Mesenchymal stem cell (in vitro differentiated cells and primary cell): ENCODE data around the gene RNF157.

Experiments
- DNase-seq: peaks from one replicate; pipeline ENCODE4 v3.0.0-alpha.2; 2013
- H2AFZ ChIP-seq: one replicate; pipeline ENCODE4 v1.6.1; 2013; ENCODE audit warnings: low read depth, mild to moderate bottlenecking, control low read depth, inconsistent platforms, low read length, moderate library complexity
- H2AK5ac ChIP-seq: 2 replicates; pipeline ENCODE4 v1.6.1; 2013; ENCODE audit warnings: low read length, moderate library complexity, mild to moderate bottlenecking, inconsistent platforms; ENCODE audit not compliant: severe bottlenecking
- H2BK120ac ChIP-seq: one replicate; pipeline ENCODE4 v1.6.1; 2013; ENCODE audit warnings: low read depth, mild to moderate bottlenecking, inconsistent platforms, low read length, moderate library complexity
- H2BK12ac ChIP-seq, 2 experiments: one replicate each; pipeline ENCODE4 v1.6.1; 2013; ENCODE audit warnings: inconsistent platforms in 2 of 2, low read length in 2 of 2, mild to moderate bottlenecking in 2 of 2, moderate library complexity in 2 of 2, control low read depth in 1 of 2
- H2BK15ac ChIP-seq: one replicate; pipeline ENCODE4 v1.6.1; 2013; ENCODE audit warnings: mild to moderate bottlenecking, low read depth, inconsistent platforms; ENCODE audit not compliant: poor library complexity, severe bottlenecking
- H2BK5ac ChIP-seq: 2 replicates; pipeline ENCODE4 v1.6.1; 2013; ENCODE audit warnings: low read depth, mild to moderate bottlenecking, low read length, control low read depth, inconsistent platforms; ENCODE audit not compliant: poor library complexity, severe bottlenecking
- H3K14ac ChIP-seq, 2 experiments: one replicate each; pipeline ENCODE4 v1.6.1; 2013; ENCODE audit warnings: inconsistent platforms in 2 of 2, low read length in 2 of 2, control low read depth in 1 of 2, mild to moderate bottlenecking in 1 of 2, moderate library complexity in 1 of 2
- H3K18ac ChIP-seq, 2 experiments: one replicate each; pipeline ENCODE4 v1.6.1; 2013; ENCODE audit warnings: inconsistent platforms in 2 of 2, low read length in 2 of 2, control low read depth in 1 of 2, low read depth in 1 of 2, mild to moderate bottlenecking in 1 of 2
- H3K23ac ChIP-seq, 2 experiments: one replicate each; pipeline ENCODE4 v1.6.1; 2013; ENCODE audit warnings: inconsistent platforms in 2 of 2, low read length in 2 of 2, mild to moderate bottlenecking in 2 of 2, moderate library complexity in 2 of 2, control low read depth in 1 of 2
- H3K27ac ChIP-seq: 2 replicates; pipeline ENCODE4 v1.5.1; 2013; ENCODE audit warnings: mild to moderate bottlenecking, moderate library complexity, low read length, control low read depth, inconsistent platforms; ENCODE audit not compliant: poor library complexity, severe bottlenecking
- H3K27me3 ChIP-seq, 2 experiments: 2 replicates each; pipeline versions ENCODE4 v1.6.1 to v1.7.0; 2013; ENCODE audit warnings: low read length in 2 of 2, mild to moderate bottlenecking in 2 of 2, moderate library complexity in 2 of 2, control low read depth in 1 of 2, inconsistent platforms in 1 of 2; ENCODE audit not compliant: control insufficient read depth in 1 of 2, insufficient read depth in 1 of 2
- H3K36me3 ChIP-seq, 2 experiments: 2 replicates each; pipeline versions ENCODE4 v1.6.1 to v1.7.0; 2013; ENCODE audit warnings: low read length in 2 of 2, control low read depth in 1 of 2, inconsistent platforms in 1 of 2, low read depth in 1 of 2, mild to moderate bottlenecking in 1 of 2; ENCODE audit not compliant: insufficient read depth in 2 of 2, control insufficient read depth in 1 of 2
- H3K4ac ChIP-seq, 2 experiments: one replicate each; pipeline ENCODE4 v1.6.1; 2013; ENCODE audit warnings: inconsistent platforms in 2 of 2, low read length in 2 of 2, mild to moderate bottlenecking in 2 of 2, moderate library complexity in 2 of 2, control low read depth in 1 of 2, low read depth in 1 of 2
- H3K4me1 ChIP-seq: 2 replicates; pipeline ENCODE4 v1.6.1; 2013; ENCODE audit warnings: low read depth, low read length, control low read depth; ENCODE audit not compliant: control insufficient read depth, insufficient read depth
- H3K4me2 ChIP-seq: 2 replicates; pipeline ENCODE4 v1.6.1; 2013; ENCODE audit warnings: low read length, mild to moderate bottlenecking, inconsistent platforms; ENCODE audit not compliant: poor library complexity, severe bottlenecking
- H3K4me3 ChIP-seq, 2 experiments: 2 replicates each; pipeline versions ENCODE4 v1.5.1 to v1.7.0; 2013; ENCODE audit warnings: low read length in 2 of 2, mild to moderate bottlenecking in 2 of 2, control low read depth in 1 of 2, low read depth in 1 of 2; ENCODE audit not compliant: insufficient read depth in 1 of 2
- H3K79me1 ChIP-seq: replicated peaks from 2 replicates; pipeline ENCODE4 v1.6.1; 2013; ENCODE audit warnings: mild to moderate bottlenecking, control low read depth, low read length, inconsistent platforms; ENCODE audit not compliant: poor library complexity, severe bottlenecking
- H3K9ac ChIP-seq: 2 replicates; pipeline ENCODE4 v1.7.0; 2013; ENCODE audit warnings: mild to moderate bottlenecking, low read length, moderate library complexity
- H3K9me3 ChIP-seq: 2 replicates; pipeline ENCODE4 v1.7.0; 2013; ENCODE audit warnings: mild to moderate bottlenecking, low read length; ENCODE audit not compliant: control insufficient read depth
- H4K8ac ChIP-seq: one replicate; pipeline ENCODE4 v1.6.1; 2013; ENCODE audit warnings: inconsistent platforms, mild to moderate bottlenecking, low read length, moderate library complexity
- H4K91ac ChIP-seq: one replicate; pipeline ENCODE4 v1.6.1; 2013; ENCODE audit warnings: mild to moderate bottlenecking, low read length, inconsistent platforms
- WGBS: methylation state at CpG from one replicate; pipeline ENCODE4 v1.1.7; 2013; ENCODE audit warnings: mixed read lengths; 5-methylcytosine and 5-hydroxymethylcytosine counted together

The RNF157 gene

GRCh38 chr17:76123191-76123499 lies 117.1 kb downstream of the RNF157 start:
- Histone ChIP-seq H2BK15ac (no peak overlapping the region), H3K4me1 (peaks cover 16% of the 10 kb centered on the region), H3K14ac (no peak overlapping the region), H3K79me1 (no peaks in the 10 kb centered on the region), H3K36me3 (no peaks in the 10 kb centered on the region), H3K27ac (no peak overlapping the region), H2BK5ac (no peak overlapping the region), H2AK5ac (no peak overlapping the region), H3K4me3 (no peak overlapping the region), H3K9ac (no peak overlapping the region), H4K91ac (no peak overlapping the region), H3K4ac (no peak overlapping the region), H4K8ac (no peak overlapping the region), H3K23ac (no peak overlapping the region), H2AFZ (no peak overlapping the region), H2BK120ac (no peak overlapping the region), H3K9me3 (no peaks in the 10 kb centered on the region), H2BK12ac (no peak overlapping the region), H3K27me3 (peaks cover 0 to 41% of the 10 kb centered on the region in 2 experiments), H3K18ac (no peak overlapping the region), H3K4me2 (no peak overlapping the region)
- no peak for DNase-seq
- 78% methylated on average over 5 of the region's 5 CpGs for whole genome bisulfite sequencing

GRCh38 chr17:76122431-76123190 lies 117.7 kb downstream of the RNF157 start:
- Histone ChIP-seq H3K23ac (no peak overlapping the region), H3K4me2 (no peak overlapping the region), H3K4me1 (peaks cover 16% of the 10 kb centered on the region), H3K9me3 (no peaks in the 10 kb centered on the region), H2BK120ac (no peak overlapping the region), H3K14ac (no peak overlapping the region), H3K79me1 (no peaks in the 10 kb centered on the region), H3K9ac (peak overlapping the region; percentile 80), H2AK5ac (no peak overlapping the region), H3K27me3 (peaks cover 0 to 40% of the 10 kb centered on the region in 2 experiments), H3K4ac (no peak overlapping the region), H3K4me3 (no peak overlapping the region), H4K8ac (peak overlapping the region; percentile 10), H2BK5ac (no peak overlapping the region), H2BK12ac (peak overlapping the region in 1 of 2 experiments; percentile 11), H3K27ac (no peak overlapping the region), H2AFZ (peak overlapping the region; percentile 2), H4K91ac (no peak overlapping the region), H3K36me3 (no peaks in the 10 kb centered on the region), H3K18ac (no peak overlapping the region), H2BK15ac (no peak overlapping the region)
- DNase-seq = no peak
- 88% methylated on average over 17 of the region's 24 CpGs for WGBS

- WGBS = 47% methylated on average over 38 of the region's 42 CpGs
- H2BK5ac ChIP-seq = no peak overlapping the region
- DNase-seq = no peak
Measured at GRCh38 chr17:76121932-76122430, 118.3 kb downstream of the RNF157 start.

GRCh38 chr17:76120658-76121008 lies 119.7 kb downstream of the RNF157 start:
- Histone ChIP-seq H3K9ac (no peak overlapping the region), H3K23ac (no peak overlapping the region), H3K27ac (no peak overlapping the region), H2BK120ac (no peak overlapping the region), H3K9me3 (no peaks in the 10 kb centered on the region), H3K79me1 (no peaks in the 10 kb centered on the region), H3K18ac (no peak overlapping the region), H2BK12ac (peak overlapping the region in 1 of 2 experiments; percentile 12), H2AK5ac (no peak overlapping the region), H2BK5ac (no peak overlapping the region), H3K36me3 (no peaks in the 10 kb centered on the region), H3K4me1 (peaks cover 16% of the 10 kb centered on the region), H4K91ac (no peak overlapping the region), H3K4me3 (no peak overlapping the region), H3K4me2 (no peak overlapping the region), H2BK15ac (no peak overlapping the region), H3K4ac (no peak overlapping the region), H3K27me3 (peaks cover 0 to 28% of the 10 kb centered on the region in 2 experiments), H3K14ac (no peak overlapping the region), H2AFZ (no peak overlapping the region), H4K8ac (peak overlapping the region; percentile 88)
- WGBS = 79% methylated on average over 5 of the region's 5 CpGs
- DNase-seq = no peak

More at GRCh38 chr17:76121932-76122430, 118.3 kb downstream of the RNF157 start:
- Histone ChIP-seq H2BK120ac (peak overlapping the region; percentile 77), H3K18ac (peak overlapping the region; percentile 61 to 78), H3K27ac (no peak overlapping the region), H3K79me1 (no peaks in the 10 kb centered on the region), H3K9ac (peak overlapping the region; percentile 80), H3K4me2 (peak overlapping the region; percentile 62), H3K4ac (peak overlapping the region; percentile 24 to 74), H2AK5ac (no peak overlapping the region), H2BK12ac (peak overlapping the region in 1 of 2 experiments; percentile 18), H3K9me3 (no peaks in the 10 kb centered on the region), H4K8ac (peak overlapping the region; percentile 86), H3K14ac (no peak overlapping the region), H4K91ac (peak overlapping the region; percentile 89), H3K4me1 (peaks cover 16% of the 10 kb centered on the region), H3K23ac (no peak overlapping the region), H3K4me3 (peak overlapping the region in 1 of 2 experiments; percentile 53), H2BK15ac (peak overlapping the region; percentile 60), H3K36me3 (no peaks in the 10 kb centered on the region), H3K27me3 (peaks cover 0 to 37% of the 10 kb centered on the region in 2 experiments), H2AFZ (peak overlapping the region; percentile 2)
